Body of pancreas (tissue), 4 donors: ENCODE data around the gene SRGAP1.

Experiments
- CTCF ChIP-seq, 7 experiments: fragments of 450-650 bp in 4 of 7; fragments of 200-600 bp in 3 of 7; sonication (generic) in 3 of 7; IDR thresholded peaks; one replicate each; pipeline ENCODE4 v1.5.1; 2016 to 2019; ENCODE audit warnings: antibody characterized with exemption in 7 of 7
- POLR2A ChIP-seq, 3 donors: fragments of 450-650 bp; IDR thresholded peaks; one replicate each; pipeline ENCODE4 v1.6.1; 2016; ENCODE audit warnings: antibody characterized with exemption in 3 of 3, mild to moderate bottlenecking in 2 of 3

GRCh38 chr12:64160711-64161060, 316.2 kb downstream of the SRGAP1 start:
- TF ChIP-seq CTCF (IDR thresholded peaks at IDR 0.05) (no peak), POLR2A (IDR thresholded peaks at IDR 0.05) (no peak)
